Astrocyte (in vitro differentiated cells and primary cell): ENCODE results near the gene POLD2. TPM values are rescaled to one million over a fixed set of nuclear protein-coding genes. Genes with fewer than 3 reads are reported as not detected.

Source experiments
- DNase-seq: peaks from one replicate; pipeline ENCODE4 v3.0.0-alpha.2; 2010; ENCODE audit warnings: low read depth
- FAIRE-seq: peaks from 2 replicates; lab custom pipeline; 2011; peaks lifted over from hg19 to GRCh38; lab: Jason Lieb, UNC
- H2AFZ ChIP-seq: 2 replicates; pipeline ENCODE4 v1.6.0; 2012; ENCODE audit warnings: low read depth, low read length, inconsistent platforms
- H3K27ac ChIP-seq: 2 replicates; pipeline ENCODE4 v1.5.1; 2011; ENCODE audit warnings: low read depth, low read length, inconsistent platforms
- H3K27me3 ChIP-seq: 2 replicates; pipeline ENCODE4 v1.6.0; 2011; ENCODE audit warnings: low read length, inconsistent platforms; ENCODE audit not compliant: insufficient read depth
- H3K36me3 ChIP-seq: 2 replicates; pipeline ENCODE4 v1.5.1; 2011; ENCODE audit warnings: low read length, inconsistent platforms; ENCODE audit not compliant: insufficient read depth
- H3K4me1 ChIP-seq: 2 replicates; pipeline ENCODE4 v1.5.1; 2011; ENCODE audit warnings: low read length, inconsistent platforms; ENCODE audit not compliant: insufficient read depth
- H3K4me2 ChIP-seq: 2 replicates; pipeline ENCODE4 v1.6.0; 2012; ENCODE audit warnings: low read length, inconsistent platforms
- H3K4me3 ChIP-seq: 2 replicates; pipeline ENCODE4 v1.5.1; 2011; ENCODE audit warnings: low read depth, mild to moderate bottlenecking, low read length, inconsistent platforms; ENCODE audit not compliant: insufficient read depth
- H3K79me2 ChIP-seq: 2 replicates; pipeline ENCODE4 v1.6.0; 2012; ENCODE audit warnings: mild to moderate bottlenecking, low read length, inconsistent platforms; ENCODE audit not compliant: insufficient read depth
- H3K9ac ChIP-seq: 2 replicates; pipeline ENCODE4 v1.6.0; 2012; ENCODE audit warnings: mild to moderate bottlenecking, low read length, inconsistent platforms
- H3K9me3 ChIP-seq: 2 replicates; pipeline ENCODE4 v1.5.1; 2012; ENCODE audit warnings: low read depth, mild to moderate bottlenecking, low read length, inconsistent platforms; ENCODE audit not compliant: insufficient read depth
- H4K20me1 ChIP-seq: 2 replicates; pipeline ENCODE4 v1.6.0; 2012; ENCODE audit warnings: low read length, inconsistent platforms; ENCODE audit not compliant: insufficient read depth
- H3K27ac Mint-ChIP-seq: one replicate; pipeline ENCODE4 v1.8.0; 2021; ENCODE audit warnings: mild to moderate bottlenecking, mixed read lengths; ENCODE audit not compliant: unreplicated experiment
- H3K27me3 Mint-ChIP-seq: one replicate; pipeline ENCODE4 v1.8.0; 2021; ENCODE audit warnings: low read depth, mixed read lengths; ENCODE audit not compliant: unreplicated experiment
- H3K36me3 Mint-ChIP-seq: one replicate; pipeline ENCODE4 v1.8.0; 2021; ENCODE audit warnings: low read depth, mixed read lengths; ENCODE audit not compliant: unreplicated experiment
- H3K4me1 Mint-ChIP-seq: one replicate; pipeline ENCODE4 v1.8.0; 2021; ENCODE audit warnings: low read depth, mixed read lengths; ENCODE audit not compliant: unreplicated experiment
- H3K4me3 Mint-ChIP-seq: one replicate; pipeline ENCODE4 v1.8.0; 2021; ENCODE audit warnings: mild to moderate bottlenecking, moderate library complexity, mixed read lengths; ENCODE audit not compliant: unreplicated experiment
- H3K9me3 Mint-ChIP-seq: one replicate; pipeline ENCODE4 v1.8.0; 2021; ENCODE audit warnings: mild to moderate bottlenecking, mixed read lengths; ENCODE audit not compliant: unreplicated experiment
- EZH2 ChIP-seq: IDR thresholded peaks from 2 replicates; pipeline ENCODE4 v1.6.1; 2012; ENCODE audit warnings: mild to moderate bottlenecking, low read length, inconsistent platforms; ENCODE audit not compliant: insufficient read depth
- total RNA-seq: library from RNA; stranded (reverse); gene quantifications from 2 replicates; pipeline ENCODE4 v1.2.1, GENCODE V29; 2021
- TF ChIP-seq, protein P1 (sequence below): IDR thresholded peaks from 2 replicates; pipeline ENCODE4 v1.5.1; 2011; ENCODE audit warnings: low read depth, mild to moderate bottlenecking, inconsistent platforms, low read length, moderate library complexity; ENCODE audit not compliant: insufficient read depth

The POLD2 gene
- total RNA-seq, 1 donor from 2014 or later: 67.7 TPM

DNA sequence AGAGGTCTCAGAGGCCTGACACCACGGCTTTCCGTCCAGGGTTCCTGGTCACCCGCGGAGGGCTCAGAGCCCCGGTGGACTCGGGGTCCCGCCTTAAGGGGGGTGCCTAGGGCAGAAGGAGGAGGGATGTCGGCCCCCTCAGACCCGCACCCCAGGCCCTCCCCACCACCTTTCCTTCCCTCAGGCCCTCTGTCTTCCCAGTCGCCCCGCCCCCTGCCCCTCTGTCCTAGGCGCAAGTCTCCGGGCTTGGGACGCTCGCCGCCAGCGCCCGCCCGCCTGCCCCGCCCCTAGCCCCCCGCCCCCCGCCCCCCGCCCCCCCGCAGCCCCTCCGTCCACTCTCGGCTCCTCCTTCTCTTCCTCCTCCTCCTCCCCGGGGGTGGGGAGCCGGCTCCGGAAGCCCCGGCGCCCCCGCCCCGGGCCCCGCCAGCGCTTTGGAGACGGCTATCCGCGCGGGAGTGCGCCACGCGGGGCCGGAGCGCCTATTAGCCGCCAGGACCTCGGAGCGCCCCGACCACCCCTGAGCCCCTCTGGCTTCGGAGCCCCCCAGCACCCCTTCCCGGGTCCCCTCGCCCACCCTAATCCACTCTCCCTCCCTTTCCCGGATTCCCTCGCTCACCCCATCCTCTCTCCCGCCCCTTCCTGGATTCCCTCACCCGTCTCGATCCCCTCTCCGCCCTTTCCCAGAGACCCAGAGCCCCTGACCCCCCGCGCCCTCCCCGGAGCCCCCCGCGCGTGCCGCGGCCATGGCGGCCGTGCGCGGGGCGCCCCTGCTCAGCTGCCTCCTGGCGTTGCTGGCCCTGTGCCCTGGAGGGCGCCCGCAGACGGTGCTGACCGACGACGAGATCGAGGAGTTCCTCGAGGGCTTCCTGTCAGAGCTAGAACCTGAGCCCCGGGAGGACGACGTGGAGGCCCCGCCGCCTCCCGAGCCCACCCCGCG lies 19.2 kb downstream of the POLD2 start, which contains the start of gene AEBP1:
AEBP1 (plus strand) TSS at position 423 of the 937 bp plus-strand sequence; CDS start at position 744, 321 bp downstream.
- Histone ChIP-seq H3K79me2 (peaks cover 15% of the 10 kb centered on the region), H3K9me3 (no peaks in the 10 kb centered on the region), H3K4me3 (peak within 1 kb of the TSS; percentile 70), H3K27me3 (no peaks in the 10 kb centered on the region), H3K36me3 (no peaks in the 10 kb centered on the region), H3K4me1 (peaks cover 29% of the 10 kb centered on the region), H3K9ac (peak within 1 kb of the TSS; percentile 75), H4K20me1 (peaks cover 28% of the 10 kb centered on the region), H3K27ac (peak within 1 kb of the TSS; percentile 36), H3K4me2 (peak within 1 kb of the TSS; percentile 89), H2AFZ (peak within 1 kb of the TSS; percentile 51)
- peaks cover 6% of the 10 kb centered on the region for H3K36me3 Mint-ChIP-seq
- no peaks in the 10 kb centered on the region for H3K27me3 Mint-ChIP-seq
- DNase-seq (peak; percentile 27), FAIRE-seq (no peak)
- peaks cover 34% of the 10 kb centered on the region for H3K4me1 Mint-ChIP-seq
- TF ChIP-seq, protein P1, sequence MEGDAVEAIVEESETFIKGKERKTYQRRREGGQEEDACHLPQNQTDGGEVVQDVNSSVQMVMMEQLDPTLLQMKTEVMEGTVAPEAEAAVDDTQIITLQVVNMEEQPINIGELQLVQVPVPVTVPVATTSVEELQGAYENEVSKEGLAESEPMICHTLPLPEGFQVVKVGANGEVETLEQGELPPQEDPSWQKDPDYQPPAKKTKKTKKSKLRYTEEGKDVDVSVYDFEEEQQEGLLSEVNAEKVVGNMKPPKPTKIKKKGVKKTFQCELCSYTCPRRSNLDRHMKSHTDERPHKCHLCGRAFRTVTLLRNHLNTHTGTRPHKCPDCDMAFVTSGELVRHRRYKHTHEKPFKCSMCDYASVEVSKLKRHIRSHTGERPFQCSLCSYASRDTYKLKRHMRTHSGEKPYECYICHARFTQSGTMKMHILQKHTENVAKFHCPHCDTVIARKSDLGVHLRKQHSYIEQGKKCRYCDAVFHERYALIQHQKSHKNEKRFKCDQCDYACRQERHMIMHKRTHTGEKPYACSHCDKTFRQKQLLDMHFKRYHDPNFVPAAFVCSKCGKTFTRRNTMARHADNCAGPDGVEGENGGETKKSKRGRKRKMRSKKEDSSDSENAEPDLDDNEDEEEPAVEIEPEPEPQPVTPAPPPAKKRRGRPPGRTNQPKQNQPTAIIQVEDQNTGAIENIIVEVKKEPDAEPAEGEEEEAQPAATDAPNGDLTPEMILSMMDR: no peak
- TF ChIP-seq EZH2: no peak
- peak within 1 kb of the TSS; percentile 78 for H3K27ac Mint-ChIP-seq
- peak within 1 kb of the TSS; percentile 85 for H3K4me3 Mint-ChIP-seq
- H3K9me3 Mint-ChIP-seq: no peaks in the 10 kb centered on the region

DNA sequence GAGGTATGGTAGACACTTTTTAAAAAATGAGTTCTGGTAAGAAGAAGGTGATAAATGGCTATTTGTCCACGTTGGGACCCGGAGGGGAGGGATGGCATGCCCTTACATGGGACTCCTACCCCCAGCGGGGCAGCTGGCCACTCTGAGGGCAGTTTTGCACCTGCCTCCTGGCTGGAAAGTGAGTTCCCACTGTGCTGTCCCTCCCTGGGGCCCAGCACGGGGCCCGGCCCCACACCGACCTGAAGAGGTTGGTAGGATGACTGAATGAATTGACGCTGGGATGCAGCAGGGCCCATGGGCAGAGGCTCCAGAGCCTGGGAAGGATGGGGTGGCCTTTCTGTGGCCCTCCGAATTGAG lies 19.8 kb downstream of the POLD2 start:
- H3K36me3 ChIP-seq: no peaks in the 10 kb centered on the region
- H3K9me3 Mint-ChIP-seq: no peaks in the 10 kb centered on the region
- peaks cover 15% of the 10 kb centered on the region for H3K79me2 ChIP-seq
- no peaks in the 10 kb centered on the region for H3K9me3 ChIP-seq
- H3K9ac ChIP-seq: no peak overlapping the region
- H3K4me3 ChIP-seq: no peak overlapping the region
- TF ChIP-seq EZH2: no peak
- TF ChIP-seq, protein P1: no peak
- no peaks in the 10 kb centered on the region for H3K27me3 ChIP-seq
- H3K27ac ChIP-seq: no peak overlapping the region
- H3K4me1 Mint-ChIP-seq: peaks cover 34% of the 10 kb centered on the region
- FAIRE-seq (no peak), DNase-seq (no peak)
- H3K27me3 Mint-ChIP-seq: no peaks in the 10 kb centered on the region
- peaks cover 6% of the 10 kb centered on the region for H3K36me3 Mint-ChIP-seq
- peaks cover 24% of the 10 kb centered on the region for H4K20me1 ChIP-seq
- no peak overlapping the region for H3K27ac Mint-ChIP-seq
- H2AFZ ChIP-seq: peak overlapping the region; percentile 34
- H3K4me2 ChIP-seq: peak overlapping the region; percentile 50
- H3K4me3 Mint-ChIP-seq: peak overlapping the region; percentile 66
- H3K4me1 ChIP-seq: peaks cover 29% of the 10 kb centered on the region
